ENCODE results near the gene ZNF358. TPM values are rescaled to one million over a fixed set of nuclear protein-coding genes. Genes with fewer than 3 reads are reported as not detected.

The ZNF358 gene
- total RNA-seq, 2 donors from 2014 or later: 44.5 to 88.9 TPM

GRCh38 chr19:7476777-7477494 is 39.0 kb upstream of the ZNF358 start:
- H3K36me3 ChIP-seq: no peaks in the 10 kb centered on the region
- H3K27me3 ChIP-seq (replicated peaks; ENCODE audit: insufficient read depth): no peaks in the 10 kb centered on the region
- ATAC-seq (ENCODE audit: insufficient number of reproducible peaks, low FRiP score, low read depth) (no peak), DNase-seq (ENCODE audit: low spot score) (no peak)
- no peaks in the 10 kb centered on the region for H3K9me3 ChIP-seq
- no peak overlapping the region for H3K4me3 ChIP-seq
- H3K27ac ChIP-seq: no peak overlapping the region
- no peak for TF ChIP-seq CTCF (IDR thresholded peaks at IDR 0.05)
- H3K4me1 ChIP-seq (ENCODE audit: control insufficient read depth in 1 of 2, low read depth in 2 of 2): no peaks in the 10 kb centered on the region

GRCh38 chr19:7477758-7478157 is 38.1 kb upstream of the ZNF358 start:
- ATAC-seq (ENCODE audit: insufficient number of reproducible peaks, low FRiP score, low read depth) (no peak), DNase-seq (ENCODE audit: low spot score) (no peak)
- H3K4me1 ChIP-seq (ENCODE audit: control insufficient read depth in 1 of 2, low read depth in 2 of 2): peaks cover 0 to 5% of the 10 kb centered on the region in 2 donors
- H3K36me3 ChIP-seq: no peaks in the 10 kb centered on the region
- H3K4me3 ChIP-seq: no peak overlapping the region
- no peaks in the 10 kb centered on the region for H3K27me3 ChIP-seq (replicated peaks; ENCODE audit: insufficient read depth)
- H3K27ac ChIP-seq: no peak overlapping the region
- no peak for TF ChIP-seq CTCF (IDR thresholded peaks at IDR 0.05)
- H3K9me3 ChIP-seq: no peaks in the 10 kb centered on the region

GRCh38 chr19:7478173-7478842 is 37.6 kb upstream of the ZNF358 start:
- no peaks in the 10 kb centered on the region for H3K36me3 ChIP-seq
- no peaks in the 10 kb centered on the region for H3K27me3 ChIP-seq (replicated peaks; ENCODE audit: insufficient read depth)
- DNase-seq (ENCODE audit: low spot score) (no peak), ATAC-seq (ENCODE audit: insufficient number of reproducible peaks, low FRiP score, low read depth) (no peak)
- no peaks in the 10 kb centered on the region for H3K9me3 ChIP-seq
- peaks cover 0 to 5% of the 10 kb centered on the region in 2 donors for H3K4me1 ChIP-seq (ENCODE audit: control insufficient read depth in 1 of 2, low read depth in 2 of 2)
- TF ChIP-seq CTCF (IDR thresholded peaks at IDR 0.05): no peak
- no peak overlapping the region for H3K4me3 ChIP-seq
- no peak overlapping the region for H3K27ac ChIP-seq

- Histone ChIP-seq H3K4me1 (ENCODE audit: control insufficient read depth in 1 of 2, low read depth in 2 of 2) (peaks cover 0 to 5% of the 10 kb centered on the region in 2 donors), H3K4me3 (no peak overlapping the region), H3K27ac (no peak overlapping the region), H3K27me3 (replicated peaks; ENCODE audit: insufficient read depth) (no peaks in the 10 kb centered on the region), H3K9me3 (no peaks in the 10 kb centered on the region), H3K36me3 (no peaks in the 10 kb centered on the region)
- no peak for ATAC-seq (ENCODE audit: insufficient number of reproducible peaks, low FRiP score, low read depth)
- DNase-seq (ENCODE audit: low spot score): no peak
- TF ChIP-seq CTCF (IDR thresholded peaks at IDR 0.05): no peak
Observed at GRCh38 chr19:7478843-7479227, 37.1 kb upstream of the ZNF358 start.

GRCh38 chr19:7480222-7480969 is 35.5 kb upstream of the ZNF358 start:
- no peak overlapping the region for H3K27ac ChIP-seq
- H3K4me1 ChIP-seq (ENCODE audit: control insufficient read depth in 1 of 2, low read depth in 2 of 2): peaks cover 0 to 5% of the 10 kb centered on the region in 2 donors
- DNase-seq (ENCODE audit: low spot score) (no peak), ATAC-seq (ENCODE audit: insufficient number of reproducible peaks, low FRiP score, low read depth) (no peak)
- no peaks in the 10 kb centered on the region for H3K27me3 ChIP-seq (replicated peaks; ENCODE audit: insufficient read depth)
- no peaks in the 10 kb centered on the region for H3K36me3 ChIP-seq
- no peak overlapping the region for H3K4me3 ChIP-seq
- no peaks in the 10 kb centered on the region for H3K9me3 ChIP-seq
- no peak for TF ChIP-seq CTCF (IDR thresholded peaks at IDR 0.05)
